HEK293T (cell line): Measurements from ENCODE around the gene SETBP1.

ENCODE experiments used
- CTCF ChIA-PET: fragments of 350-600 bp; formaldehyde crosslinking; extraction: SDS; loops from one replicate; lab custom pipeline; 2021; ENCODE audit warnings: antibody characterized with exemption, inconsistent platforms; lab: Yijun Ruan, JAX
- POLR2A ChIA-PET: fragments of 350-600 bp; formaldehyde crosslinking; extraction: SDS; loops from one replicate; lab custom pipeline; 2020; ENCODE audit warnings: antibody characterized with exemption, inconsistent platforms; lab: Yijun Ruan, JAX
- DNase-seq: peaks from one replicate; pipeline ENCODE4 v3.0.0; 2012; ENCODE audit warnings: mixed read lengths; ENCODE audit errors: extremely low spot score
- ARNT ChIP-seq: fragments of 450-650 bp; IDR thresholded peaks from 2 replicates; pipeline ENCODE4 v1.6.1; 2017; ENCODE audit warnings: mild to moderate bottlenecking
- BHLHE40 ChIP-seq: fragments of 450-650 bp; IDR thresholded peaks from 2 replicates; pipeline ENCODE4 v1.6.1; 2016; ENCODE audit warnings: mild to moderate bottlenecking, moderate library complexity, borderline replicate concordance
- CTBP1 ChIP-seq: fragments of 450-650 bp; IDR thresholded peaks from 2 replicates; pipeline ENCODE4 v1.6.1; 2016; ENCODE audit warnings: borderline replicate concordance
- ELF4 ChIP-seq: fragments of 450-650 bp; IDR thresholded peaks from 2 replicates; pipeline ENCODE4 v1.6.1; 2017; ENCODE audit warnings: antibody characterized with exemption
- FOXA1 ChIP-seq: fragments of 450-650 bp; IDR thresholded peaks from 2 replicates; pipeline ENCODE4 v1.6.1; 2016; ENCODE audit warnings: mild to moderate bottlenecking
- FOXK2 ChIP-seq: fragments of 450-650 bp; IDR thresholded peaks from 2 replicates; pipeline ENCODE4 v1.6.1; 2016; ENCODE audit warnings: mild to moderate bottlenecking
- FOXM1 ChIP-seq: fragments of 450-650 bp; IDR thresholded peaks from 2 replicates; pipeline ENCODE4 v1.6.1; 2017; ENCODE audit warnings: mild to moderate bottlenecking, borderline replicate concordance
- HDGF ChIP-seq: fragments of 450-650 bp; IDR thresholded peaks from 2 replicates; pipeline ENCODE4 v1.6.1; 2017; ENCODE audit warnings: antibody characterized with exemption, borderline replicate concordance
- L3MBTL2 ChIP-seq: fragments of 450-650 bp; conservative IDR thresholded peaks from 2 replicates; pipeline ENCODE4 v1.6.1; 2016; ENCODE audit warnings: mild to moderate bottlenecking
- LEF1 ChIP-seq: fragments of 450-650 bp; IDR thresholded peaks from 2 replicates; pipeline ENCODE4 v1.6.1; 2017; ENCODE audit warnings: mild to moderate bottlenecking, borderline replicate concordance
- NFRKB ChIP-seq: fragments of 450-650 bp; IDR thresholded peaks from 2 replicates; pipeline ENCODE4 v1.6.1; 2016; ENCODE audit warnings: mild to moderate bottlenecking, moderate library complexity
- PKNOX1 ChIP-seq: fragments of 450-650 bp; IDR thresholded peaks from 2 replicates; pipeline ENCODE4 v1.6.1; 2016
- SP1 ChIP-seq: fragments of 450-650 bp; IDR thresholded peaks from 2 replicates; pipeline ENCODE4 v1.6.1; 2017
- SUZ12 ChIP-seq: fragments of 450-650 bp; IDR thresholded peaks from 2 replicates; pipeline ENCODE4 v1.6.1; 2016; ENCODE audit warnings: mild to moderate bottlenecking
- TARDBP ChIP-seq: fragments of 450-650 bp; IDR thresholded peaks from 2 replicates; pipeline ENCODE4 v1.6.1; 2016
- ZNF384 ChIP-seq: fragments of 450-650 bp; IDR thresholded peaks from 2 replicates; pipeline ENCODE4 v1.6.1; 2016

SETBP1 gene

GRCh38 chr18:44960580-44960979 is 279.9 kb downstream of the SETBP1 start:
- ChIA-PET CTCF (no interaction called here), POLR2A (no interaction called here)
- no peak for TF ChIP-seq ELF4
- no peak for DNase-seq

GRCh38 chr18:44961288-44961995 is 280.8 kb downstream of the SETBP1 start:
- TF ChIP-seq ARNT (no peak), CTBP1 (no peak), SUZ12 (no peak), L3MBTL2 (no peak), BHLHE40 (no peak), FOXA1 (no peak), HDGF (no peak), LEF1 (no peak), NFRKB (no peak), FOXK2 (no peak), ELF4 (no peak), SP1 (no peak), PKNOX1 (no peak), TARDBP (no peak), ZNF384 (no peak), FOXM1 (no peak)
- ChIA-PET CTCF (no interaction called here), POLR2A (no interaction called here)

DNA sequence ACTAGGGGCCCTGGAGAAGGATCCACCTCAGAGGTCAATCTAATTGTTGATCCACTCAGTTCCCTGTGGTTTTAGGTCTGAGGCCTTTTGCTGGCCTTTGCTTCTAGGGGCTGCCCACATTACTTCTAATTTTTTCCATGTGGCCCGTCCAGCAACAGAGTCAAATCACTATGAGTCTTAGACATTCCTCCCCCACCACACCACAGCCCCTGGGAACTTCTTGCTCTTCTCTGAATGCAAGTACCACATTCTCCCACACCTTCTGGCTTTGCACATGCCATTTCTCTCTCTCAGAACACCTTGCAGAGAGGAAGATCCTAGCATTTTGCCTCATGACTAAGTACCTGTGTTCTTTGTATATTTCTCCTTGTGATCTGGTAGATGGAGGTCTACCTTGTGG is 286.9 kb downstream of the SETBP1 start:
- ChIA-PET POLR2A (no interaction called here), CTCF (no interaction called here)
- DNase-seq = no peak
- no peak for TF ChIP-seq SUZ12
- TF ChIP-seq FOXK2 = no peak

More at GRCh38 chr18:44961288-44961995, 280.8 kb downstream of the SETBP1 start:
- no peak for DNase-seq

- CTCF ChIA-PET = no interaction called here
- POLR2A ChIA-PET = no interaction called here
- TF ChIP-seq L3MBTL2 = no peak
- no peak for TF ChIP-seq NFRKB
- TF ChIP-seq SP1 = no peak
- TF ChIP-seq HDGF = no peak
- no peak for TF ChIP-seq LEF1
- TF ChIP-seq ARNT = no peak
- TF ChIP-seq TARDBP = no peak
- no peak for TF ChIP-seq CTBP1
- no peak for TF ChIP-seq FOXM1
- TF ChIP-seq FOXK2 = no peak
- no peak for TF ChIP-seq ZNF384
- no peak for TF ChIP-seq ELF4
- TF ChIP-seq PKNOX1 = no peak
- no peak for TF ChIP-seq BHLHE40
- no peak for TF ChIP-seq SUZ12
- no peak for DNase-seq
Observed at GRCh38 chr18:44968336-44968735, 287.6 kb downstream of the SETBP1 start.

- ChIA-PET CTCF (no interaction called here), POLR2A (no interaction called here)
- TF ChIP-seq ARNT = no peak
- TF ChIP-seq SUZ12 = no peak
- TF ChIP-seq FOXM1 = no peak
- no peak for TF ChIP-seq ELF4
- TF ChIP-seq FOXK2 = no peak
- no peak for TF ChIP-seq LEF1
- TF ChIP-seq HDGF = no peak
- TF ChIP-seq ZNF384 = no peak
- no peak for TF ChIP-seq CTBP1
- TF ChIP-seq NFRKB = no peak
- TF ChIP-seq FOXA1 = no peak
- no peak for TF ChIP-seq L3MBTL2
- no peak for TF ChIP-seq PKNOX1
- TF ChIP-seq TARDBP = no peak
- no peak for TF ChIP-seq BHLHE40
- TF ChIP-seq SP1 = no peak
- no peak for DNase-seq
Observed at GRCh38 chr18:44969214-44969795, 288.6 kb downstream of the SETBP1 start.

- no peak for DNase-seq
- CTCF ChIA-PET = no interaction called here
- POLR2A ChIA-PET = no interaction called here
- TF ChIP-seq CTBP1 = no peak
- TF ChIP-seq ZNF384 = no peak
- no peak for TF ChIP-seq ELF4
- TF ChIP-seq HDGF = no peak
- TF ChIP-seq ARNT = no peak
- TF ChIP-seq FOXM1 = no peak
Observed at GRCh38 chr18:44973282-44973681, 292.6 kb downstream of the SETBP1 start.
